Measurements from ENCODE around the gene CES3. TPM values are rescaled to one million over a fixed set of nuclear protein-coding genes. Genes with fewer than 3 reads are reported as not detected.
"Not testable (repeated sequence)": the region's sequence is repeated elsewhere in the genome, so short reads cannot be mapped to it uniquely, and the experiment has no call there.

CES3 gene
- total and polyA plus RNA-seq, 3 donors from 2014 or later, result 1.5 to 4.5 (median 4.1) TPM

- Histone ChIP-seq H3K36me3 (ENCODE audit: low read depth, missing control alignments) (no peaks in the 10 kb centered on the region), H3K4me1 (no peaks in the 10 kb centered on the region), H3K27ac (no peak overlapping the region), H3K9me3 (no peaks in the 10 kb centered on the region), H3K4me3 (no peak overlapping the region), H3K27me3 (no peaks in the 10 kb centered on the region)
- no peak for DNase-seq
- TF ChIP-seq POLR2A (IDR thresholded peaks at IDR 0.05) (no peak), CTCF (IDR thresholded peaks at IDR 0.05) (no peak)
- intact Hi-C loops (cut with DNase I; ENCODE audit: low total_unique reads), result no loop called here
- 92 to 93% methylated on average over 5 of the region's 5 CpGs for WGBS, 2 donors
These were observed 7.8 kb downstream of the CES3 start for GRCh38 chr16:66968847-66969246.

GRCh38 chr16:66970775-66971720 lies 10.0 kb downstream of the CES3 start:
- 83 to 88% methylated on average over 10 of the region's 10 CpGs for WGBS, 2 donors
- no peaks in the 10 kb centered on the region for H3K4me1 ChIP-seq
- no peak overlapping the region for H3K27ac ChIP-seq
- TF ChIP-seq POLR2A (IDR thresholded peaks at IDR 0.05), result no peak
- TF ChIP-seq CTCF (IDR thresholded peaks at IDR 0.05), result no peak
- no peaks in the 10 kb centered on the region for H3K36me3 ChIP-seq (ENCODE audit: low read depth, missing control alignments)
- intact Hi-C loops (cut with DNase I; ENCODE audit: low total_unique reads), result no loop called here
- H3K4me3 ChIP-seq, result no peak overlapping the region
- H3K27me3 ChIP-seq, result no peaks in the 10 kb centered on the region
- DNase-seq, result no peak
- no peaks in the 10 kb centered on the region for H3K9me3 ChIP-seq

GRCh38 chr16:66972983-66973382 lies 11.9 kb downstream of the CES3 start:
- H3K9me3 ChIP-seq, result no peaks in the 10 kb centered on the region
- no peaks in the 10 kb centered on the region for H3K4me1 ChIP-seq
- 77 to 78% methylated on average over 9 of the region's 9 CpGs for WGBS, 2 donors
- H3K27me3 ChIP-seq, result no peaks in the 10 kb centered on the region
- TF ChIP-seq CTCF (IDR thresholded peaks at IDR 0.05), result no peak
- TF ChIP-seq POLR2A (IDR thresholded peaks at IDR 0.05), result no peak
- no peaks in the 10 kb centered on the region for H3K36me3 ChIP-seq (ENCODE audit: low read depth, missing control alignments)
- no peak overlapping the region for H3K27ac ChIP-seq
- no peak overlapping the region for H3K4me3 ChIP-seq
- intact Hi-C loops (cut with DNase I; ENCODE audit: low total_unique reads), result no loop called here
- no peak for DNase-seq

- Histone ChIP-seq H3K4me1 (peaks cover under 1% of the 10 kb centered on the region), H3K27ac (no peak overlapping the region), H3K36me3 (ENCODE audit: low read depth, missing control alignments) (no peaks in the 10 kb centered on the region), H3K9me3 (no peaks in the 10 kb centered on the region), H3K27me3 (no peaks in the 10 kb centered on the region), H3K4me3 (peak overlapping the region in 1 of 2 donors; percentile 29)
- 43 to 84% methylated on average over 5 to 6 of the region's 6 CpGs for WGBS, 2 donors
- no peak for DNase-seq
- intact Hi-C loops (cut with DNase I; ENCODE audit: low total_unique reads), result no loop called here
- TF ChIP-seq CTCF (IDR thresholded peaks at IDR 0.05) (no peak), POLR2A (IDR thresholded peaks at IDR 0.05) (no peak)
These were observed 12.7 kb downstream of the CES3 start for GRCh38 chr16:66973716-66974115.

- not testable (repeated sequence) for H3K9me3 ChIP-seq
- WGBS, 2 donors, result 69 to 76% methylated on average over 7 to 22 of the region's 32 CpGs
These were observed 13.3 kb downstream of the CES3 start for GRCh38 chr16:66974156-66974931.

GRCh38 chr16:66974932-66975246 lies 13.8 kb downstream of the CES3 start:
- H3K27ac ChIP-seq; H3K4me1 ChIP-seq; H3K9me3 ChIP-seq; H3K36me3 ChIP-seq (ENCODE audit: low read depth, missing control alignments); H3K27me3 ChIP-seq: not testable (repeated sequence)
- intact Hi-C loops (cut with DNase I; ENCODE audit: low total_unique reads), result loop anchor here (5.0 kb wide), 1 partner anchor 182 kb away; the partner anchor contains the start of genes FBXL8 and TRADD
- H3K4me3 ChIP-seq, result peak overlapping the region in 1 of 2 donors; percentile 29
- DNase-seq, result peak; percentile 55
- WGBS, 2 donors, result 47 to 48% methylated on average over 11 of the region's 11 CpGs

More at GRCh38 chr16:66974156-66974931, 13.3 kb downstream of the CES3 start:
- H3K4me1 ChIP-seq; H3K36me3 ChIP-seq (ENCODE audit: low read depth, missing control alignments); H3K27me3 ChIP-seq; H3K27ac ChIP-seq; intact Hi-C loops (cut with DNase I; ENCODE audit: low total_unique reads); DNase-seq: not testable (repeated sequence)
- peak overlapping the region in 1 of 2 donors; percentile 29 for H3K4me3 ChIP-seq

Data from testis (tissue), 3 donors.